Middle frontal gyrus (tissue), 1 donor: ENCODE measurements around the gene ANO8.
"Not testable (repeated sequence)": the region's sequence is repeated elsewhere in the genome, so short reads cannot be mapped to it uniquely, and the experiment has no call there.

ENCODE experiments used
- DNase-seq: peaks from one replicate; pipeline ENCODE4 v3.0.0-alpha.2; 2015; ENCODE audit warnings: low spot score; ENCODE audit errors: extremely low spot score

ANO8 gene

GRCh38 chr19:17334414-17335409, at the start of gene ANO8:
Gene ANO8, minus strand, starts transcription at chr19:17334855. Its CDS starts 185 bp downstream, at chr19:17334670.
- peak; percentile 89 for DNase-seq

- DNase-seq = no peak
Observed at GRCh38 chr19:17380426-17381138, 45.9 kb upstream of the ANO8 start.

DNA sequence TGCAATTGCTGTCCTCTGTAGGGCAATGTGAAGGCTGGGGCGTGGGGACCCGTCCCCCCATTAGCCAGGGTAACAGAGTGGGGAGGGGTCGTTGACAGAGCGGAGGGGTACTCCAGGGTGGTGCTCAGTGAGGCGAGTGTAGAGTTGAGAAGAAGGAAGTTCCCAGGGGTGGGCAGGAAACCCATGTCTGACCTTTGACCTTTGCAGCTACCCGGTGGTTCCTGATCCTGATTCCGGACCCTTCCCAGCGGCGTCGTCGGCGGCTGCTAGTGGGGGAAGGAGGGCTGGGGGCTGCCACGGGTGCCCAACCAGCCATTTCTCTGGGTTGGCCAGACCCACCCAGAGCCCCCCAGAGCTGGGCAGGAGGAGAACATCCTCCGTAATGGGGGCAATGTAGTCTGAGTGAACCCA, 44.6 kb upstream of the ANO8 start:
- DNase-seq = no peak

DNA sequence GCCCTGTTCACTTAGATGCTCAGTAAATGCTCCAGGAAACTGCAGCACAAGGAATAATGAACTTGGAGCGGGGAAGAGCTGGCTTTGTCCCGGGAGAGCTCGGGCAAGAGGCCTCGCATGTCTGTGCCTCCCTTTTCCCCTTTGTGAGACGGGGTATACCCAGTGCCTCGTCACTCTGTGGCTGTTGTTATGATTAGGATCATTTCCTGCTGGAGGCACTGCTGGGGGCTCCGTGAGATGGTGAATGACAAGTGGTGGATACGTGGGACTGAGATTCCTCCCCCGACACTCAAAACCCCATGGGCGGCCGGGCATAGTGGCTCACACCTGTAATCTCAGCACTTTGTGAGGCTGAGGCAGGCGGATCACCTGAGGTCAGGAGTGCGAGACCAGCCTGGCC, 43.6 kb upstream of the ANO8 start:
- DNase-seq = no peak

- DNase-seq = no peak
Observed at GRCh38 chr19:17376935-17377600, 42.4 kb upstream of the ANO8 start, which contains the start of gene PLVAP. Gene PLVAP, minus strand, starts transcription at chr19:17377342. Its CDS starts 54 bp downstream, at chr19:17377288.

GRCh38 chr19:17370026-17370587, 35.5 kb upstream of the ANO8 start:
- DNase-seq = peak; percentile 66

DNA sequence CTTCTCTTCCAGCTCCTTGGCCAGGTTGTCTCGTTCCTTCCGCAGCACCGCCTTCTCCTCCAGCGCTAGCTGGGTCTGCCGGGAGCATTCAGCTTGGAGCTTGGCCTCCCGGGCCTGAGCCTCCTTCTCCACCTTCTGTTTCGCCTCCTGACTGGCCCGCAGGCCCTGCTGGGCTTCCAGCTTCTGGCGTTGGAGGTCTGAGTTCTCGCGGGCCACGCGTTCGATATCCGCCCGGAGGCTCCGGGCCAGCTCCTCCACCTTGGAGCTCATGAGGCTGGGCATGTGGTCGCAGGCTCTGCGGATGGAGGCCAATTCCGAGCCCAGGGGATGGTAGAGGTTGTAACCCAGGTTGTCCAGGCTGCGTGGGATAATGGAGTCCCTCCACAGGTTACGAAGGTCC, 30.7 kb upstream of the ANO8 start:
- DNase-seq = no peak

- DNase-seq = not testable (repeated sequence)
Observed at GRCh38 chr19:17363852-17364605, 29.4 kb upstream of the ANO8 start.

DNA sequence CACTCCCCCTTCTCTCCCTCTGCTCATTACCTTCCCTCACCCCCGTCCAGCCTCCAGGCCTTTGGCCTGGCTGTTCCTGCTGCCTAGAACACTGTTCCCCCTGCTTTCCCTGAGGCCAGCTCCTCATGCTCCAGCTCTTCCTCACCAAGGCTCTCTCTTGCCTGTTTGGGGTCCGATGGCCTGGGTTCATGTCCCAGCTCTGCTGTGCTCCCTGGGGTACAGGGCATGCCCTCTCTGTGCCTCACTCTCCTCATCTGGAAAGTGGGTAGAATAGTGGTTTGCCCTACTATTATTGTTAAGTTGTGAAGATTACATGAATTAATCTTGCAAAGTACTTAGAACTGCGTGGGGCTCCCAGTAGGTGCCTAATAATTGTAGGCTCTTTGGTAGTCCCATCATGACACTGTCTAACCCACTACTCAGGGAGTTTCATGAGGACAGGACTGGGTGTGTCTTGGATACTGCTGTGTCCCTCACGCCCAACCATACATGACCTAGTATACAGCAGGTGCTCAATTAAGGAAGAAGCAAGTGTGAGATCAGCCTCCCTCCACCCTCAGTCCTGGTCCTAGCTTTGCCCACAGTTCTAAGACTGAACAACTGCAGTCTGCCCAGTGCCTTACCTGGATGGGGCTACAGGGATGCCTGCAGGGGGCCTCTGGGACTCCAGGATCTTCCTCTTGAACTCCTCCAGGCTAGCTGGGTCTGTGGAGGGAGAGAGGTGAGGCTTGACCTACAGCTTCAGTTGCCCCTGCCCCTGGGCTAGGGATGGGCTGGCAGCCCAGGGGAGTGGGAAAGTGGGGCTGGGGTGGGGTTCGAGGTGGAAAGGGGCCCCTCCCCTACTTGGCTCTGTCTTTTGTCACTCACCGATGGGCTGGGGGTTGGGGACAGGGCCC, 25.5 kb upstream of the ANO8 start:
- no peak for DNase-seq

DNA sequence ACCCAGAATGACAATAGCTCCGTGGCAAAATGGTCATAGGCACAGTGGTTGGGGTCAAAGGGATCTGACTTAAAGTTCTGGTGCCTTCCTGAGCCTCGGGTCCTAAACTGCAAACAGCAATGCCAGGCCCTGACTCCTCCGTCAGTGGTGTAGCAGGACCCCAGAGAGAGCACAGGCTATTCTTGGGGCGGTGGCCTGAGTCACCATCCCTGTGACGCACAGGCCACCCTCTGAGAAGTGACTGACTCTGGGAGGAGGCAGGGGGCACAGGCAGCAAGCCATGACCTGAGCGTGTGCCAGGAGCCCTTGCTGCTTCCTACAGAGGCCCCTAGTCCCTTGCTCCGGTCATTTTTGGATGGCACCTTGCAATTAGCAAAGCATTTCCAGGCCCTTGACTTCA, 23.7 kb upstream of the ANO8 start:
- no peak for DNase-seq

- no peak for DNase-seq
Observed at GRCh38 chr19:17357724-17358123, 23.1 kb upstream of the ANO8 start.

- no peak for DNase-seq
Observed at GRCh38 chr19:17357078-17357666, 22.5 kb upstream of the ANO8 start.

DNA sequence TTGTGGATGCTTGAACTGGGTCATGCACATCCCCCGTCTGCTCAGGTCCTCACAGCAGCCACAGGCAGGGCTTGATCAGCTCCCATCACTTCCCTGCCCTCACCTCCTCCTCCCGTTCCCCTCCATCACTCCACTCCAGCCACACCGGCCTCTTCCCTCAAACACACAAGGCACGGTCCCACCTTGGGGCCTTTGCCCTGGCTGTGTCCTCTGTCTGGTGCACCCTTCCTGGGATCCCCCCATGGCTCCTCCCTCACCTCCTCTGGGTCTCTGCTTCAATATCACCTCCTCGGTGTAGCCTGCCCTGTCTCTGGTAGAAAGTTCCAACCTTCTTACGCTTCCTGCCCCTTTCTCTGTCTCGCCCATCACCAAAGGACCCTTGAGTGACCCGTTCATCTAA, 18.7 kb upstream of the ANO8 start:
- DNase-seq = no peak

- no peak for DNase-seq
Observed at GRCh38 chr19:17352608-17353280, 18.1 kb upstream of the ANO8 start.

DNA sequence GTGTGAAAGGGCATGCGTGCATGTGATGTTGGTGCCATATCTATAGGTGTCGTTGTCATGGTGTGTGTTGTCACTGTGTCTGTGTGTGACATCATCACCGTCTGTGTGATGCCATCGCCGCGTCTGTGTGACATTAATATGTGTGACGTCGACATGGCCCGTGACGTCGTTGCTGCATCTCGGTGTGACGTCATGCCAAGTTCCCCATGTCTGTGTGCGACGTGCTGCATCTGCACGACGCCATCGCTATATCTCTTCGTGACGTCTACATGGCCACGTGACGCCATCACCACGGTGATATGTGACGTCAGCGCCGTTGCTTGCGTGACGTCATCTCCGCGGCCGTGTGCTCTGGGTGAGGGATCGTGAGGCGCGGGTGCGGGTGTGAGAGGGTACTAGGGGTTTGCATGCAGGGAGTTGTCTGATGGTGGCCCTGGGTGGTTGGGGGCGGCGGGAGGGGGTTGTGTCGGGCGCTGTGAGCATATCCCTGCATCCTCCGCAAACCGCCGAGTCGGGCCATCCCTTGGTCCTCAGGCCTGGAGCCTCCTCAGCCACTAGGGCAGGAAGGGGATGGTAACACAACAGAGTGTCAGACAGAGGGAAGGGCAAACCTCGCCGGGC, 17.3 kb upstream of the ANO8 start:
- DNase-seq = no peak

- DNase-seq = no peak
Observed at GRCh38 chr19:17348700-17349099, 14.0 kb upstream of the ANO8 start.

DNA sequence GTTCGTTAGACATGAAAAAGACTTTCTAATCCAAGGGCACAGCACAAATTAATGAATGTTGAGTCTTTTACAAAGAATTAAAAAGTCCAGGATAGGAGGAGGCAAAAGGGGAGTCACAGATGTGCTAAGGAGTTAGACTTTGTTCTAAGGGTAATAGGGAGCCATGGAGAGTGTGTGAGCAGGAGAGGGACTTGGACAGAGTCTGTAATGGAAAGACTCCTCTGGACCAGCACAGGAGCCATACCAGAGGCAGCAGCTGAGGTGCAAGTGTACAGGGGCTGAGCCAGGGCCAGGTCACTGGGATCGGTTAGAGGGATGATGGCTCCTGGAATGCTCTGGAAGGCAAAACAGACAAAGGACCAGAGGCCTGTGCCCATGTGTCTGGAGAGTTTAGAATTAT, 13.2 kb upstream of the ANO8 start:
- no peak for DNase-seq

DNA sequence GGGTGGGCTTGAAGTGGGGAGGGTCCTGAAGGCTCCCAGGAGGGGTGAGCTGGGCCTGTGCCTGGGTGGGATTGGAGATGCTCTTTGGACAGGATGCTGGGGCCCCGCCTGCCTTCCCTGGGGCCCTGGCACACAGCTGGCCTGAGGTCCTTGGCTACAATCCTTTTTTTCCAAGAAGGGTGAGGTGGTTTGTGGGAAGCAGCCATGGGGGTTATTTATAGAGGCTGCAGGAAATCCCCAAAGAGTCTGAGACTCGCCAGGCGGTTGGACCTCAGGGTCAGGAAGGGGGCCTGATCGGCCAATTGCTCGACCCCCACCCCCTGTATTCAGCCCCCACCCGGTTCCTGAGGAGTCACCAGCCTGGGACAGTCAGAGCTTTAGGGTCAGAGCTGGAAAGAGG, 12.7 kb upstream of the ANO8 start:
- no peak for DNase-seq
